GM12873 (cell line): Measurements from ENCODE around the gene TMIGD3.

Source experiments
- CTCF ChIP-seq: IDR thresholded peaks from 2 replicates; pipeline ENCODE4 v1.5.1; 2012; ENCODE audit warnings: low read depth, mild to moderate bottlenecking, moderate library complexity, low read length, control low read depth; ENCODE audit not compliant: insufficient read depth; ENCODE audit errors: missing control alignments

TMIGD3 gene

GRCh38 chr1:111453706-111454105, 49.7 kb downstream of the TMIGD3 start:
- TF ChIP-seq CTCF = no peak

GRCh38 chr1:111452581-111452980, 50.9 kb downstream of the TMIGD3 start:
- no peak for TF ChIP-seq CTCF

- no peak for TF ChIP-seq CTCF
These were observed 53.2 kb downstream of the TMIGD3 start for GRCh38 chr1:111450185-111450584.

GRCh38 chr1:111449703-111450017, 53.8 kb downstream of the TMIGD3 start:
- TF ChIP-seq CTCF = no peak

- no peak for TF ChIP-seq CTCF
These were observed 54.3 kb downstream of the TMIGD3 start, which contains the start of the genes ATP5PB and WDR77 for GRCh38 chr1:111448918-111449702. ATP5PB (plus strand) TSS chr1:111449464; CDS start chr1:111449542, 78 bp downstream. WDR77 (minus strand) TSS chr1:111449256; CDS start chr1:111449169, 87 bp downstream.

GRCh38 chr1:111448482-111448917, 54.9 kb downstream of the TMIGD3 start:
- TF ChIP-seq CTCF = no peak

GRCh38 chr1:111446967-111447892, 56.2 kb downstream of the TMIGD3 start:
- no peak for TF ChIP-seq CTCF
